ENCODE data around the gene FRMD8. TPM values are rescaled to one million over a fixed set of nuclear protein-coding genes. Genes with fewer than 3 reads are reported as not detected.

FRMD8 gene
- total RNA-seq, 3 donors from 2014 or later: 22.9 to 57.0 (median 49.0) TPM

GRCh38 chr11:65400307-65401072 lies 14.1 kb downstream of the FRMD8 start:
- no peak overlapping the region for H3K4me3 ChIP-seq
- intact Hi-C loops (cut with DNase I; ENCODE audit: low total_unique reads): no loop called here
- H3K36me3 ChIP-seq: no peaks in the 10 kb centered on the region
- no peaks in the 10 kb centered on the region for H3K27me3 ChIP-seq
- DNase-seq (ENCODE audit: low spot score in 2 of 2): no peak
- no peaks in the 10 kb centered on the region for H3K4me1 ChIP-seq
- no peaks in the 10 kb centered on the region for H3K9me3 ChIP-seq
- TF ChIP-seq CTCF (IDR thresholded peaks at IDR 0.05) (no peak), POLR2AphosphoS5 (IDR thresholded peaks at IDR 0.05) (no peak), POLR2A (IDR thresholded peaks at IDR 0.05) (no peak)
- H3K27ac ChIP-seq: no peak overlapping the region

GRCh38 chr11:65401073-65401802 lies 14.8 kb downstream of the FRMD8 start:
- H3K27ac ChIP-seq: no peak overlapping the region
- no peak for DNase-seq (ENCODE audit: low spot score in 2 of 2)
- TF ChIP-seq CTCF (IDR thresholded peaks at IDR 0.05): no peak
- no peak for TF ChIP-seq POLR2AphosphoS5 (IDR thresholded peaks at IDR 0.05)
- no peak for TF ChIP-seq POLR2A (IDR thresholded peaks at IDR 0.05)
- H3K4me1 ChIP-seq: no peaks in the 10 kb centered on the region
- intact Hi-C loops (cut with DNase I; ENCODE audit: low total_unique reads): no loop called here
- no peaks in the 10 kb centered on the region for H3K27me3 ChIP-seq
- H3K4me3 ChIP-seq: no peak overlapping the region
- no peaks in the 10 kb centered on the region for H3K36me3 ChIP-seq
- no peaks in the 10 kb centered on the region for H3K9me3 ChIP-seq

GRCh38 chr11:65401803-65402248 lies 15.4 kb downstream of the FRMD8 start:
- intact Hi-C loops (cut with DNase I; ENCODE audit: low total_unique reads): no loop called here
- Histone ChIP-seq H3K27me3 (no peaks in the 10 kb centered on the region), H3K27ac (no peak overlapping the region), H3K9me3 (no peaks in the 10 kb centered on the region), H3K36me3 (no peaks in the 10 kb centered on the region), H3K4me1 (no peaks in the 10 kb centered on the region), H3K4me3 (no peak overlapping the region)
- no peak for DNase-seq (ENCODE audit: low spot score in 2 of 2)
- no peak for TF ChIP-seq POLR2AphosphoS5 (IDR thresholded peaks at IDR 0.05)
- TF ChIP-seq CTCF (IDR thresholded peaks at IDR 0.05): no peak
- TF ChIP-seq POLR2A (IDR thresholded peaks at IDR 0.05): no peak

- no peaks in the 10 kb centered on the region for H3K4me1 ChIP-seq
- no peak overlapping the region for H3K27ac ChIP-seq
- H3K36me3 ChIP-seq: no peaks in the 10 kb centered on the region
- H3K27me3 ChIP-seq: no peaks in the 10 kb centered on the region
- H3K9me3 ChIP-seq: no peaks in the 10 kb centered on the region
- DNase-seq (ENCODE audit: low spot score in 2 of 2): no peak
- intact Hi-C loops (cut with DNase I; ENCODE audit: low total_unique reads): no loop called here
- H3K4me3 ChIP-seq: no peak overlapping the region
- TF ChIP-seq POLR2AphosphoS5 (IDR thresholded peaks at IDR 0.05) (no peak), POLR2A (IDR thresholded peaks at IDR 0.05) (no peak), CTCF (IDR thresholded peaks at IDR 0.05) (no peak)
Observed at GRCh38 chr11:65402790-65403189, 16.4 kb downstream of the FRMD8 start.

- no peak overlapping the region for H3K4me3 ChIP-seq
- no peaks in the 10 kb centered on the region for H3K4me1 ChIP-seq
- intact Hi-C loops (cut with DNase I; ENCODE audit: low total_unique reads): no loop called here
- no peaks in the 10 kb centered on the region for H3K9me3 ChIP-seq
- no peaks in the 10 kb centered on the region for H3K27me3 ChIP-seq
- peak overlapping the region; percentile 21 to 52 for H3K27ac ChIP-seq
- TF ChIP-seq POLR2A (IDR thresholded peaks at IDR 0.05) (no peak), CTCF (IDR thresholded peaks at IDR 0.05) (no peak), POLR2AphosphoS5 (IDR thresholded peaks at IDR 0.05) (no peak)
- no peaks in the 10 kb centered on the region for H3K36me3 ChIP-seq
- DNase-seq (ENCODE audit: low spot score in 2 of 2): no peak
Observed at GRCh38 chr11:65403607-65404121, 17.2 kb downstream of the FRMD8 start.
